ENCODE data around the gene SRSF11.

- no peak for TF ChIP-seq CHD1 (IDR thresholded peaks at IDR 0.05; ENCODE audit: low read depth, low read length)
- no peak for TF ChIP-seq CTCF (IDR thresholded peaks at IDR 0.05; ENCODE audit: control extremely low read depth in 1 of 3, insufficient read depth in 1 of 3, low read depth in 1 of 3, low read length in 3 of 3)
- TF ChIP-seq SAP30 (IDR thresholded peaks at IDR 0.05; ENCODE audit: insufficient read depth, insufficient replicate concordance, low read length): no peak
- no peak for TF ChIP-seq EP300 (IDR thresholded peaks at IDR 0.05; ENCODE audit: borderline replicate concordance in 1 of 2, low read depth in 2 of 2, low read length in 2 of 2)
Measured at GRCh38 chr1:70220517-70221237, 503 bp upstream of the SRSF11 start.
